NCI-H1694 (cell line): ENCODE results near the gene KCNH3.

Experiments
- DNase-seq: peaks from one replicate; lab custom pipeline; 2025; lab: John Stamatoyannopoulos, UW

Gene KCNH3

DNA sequence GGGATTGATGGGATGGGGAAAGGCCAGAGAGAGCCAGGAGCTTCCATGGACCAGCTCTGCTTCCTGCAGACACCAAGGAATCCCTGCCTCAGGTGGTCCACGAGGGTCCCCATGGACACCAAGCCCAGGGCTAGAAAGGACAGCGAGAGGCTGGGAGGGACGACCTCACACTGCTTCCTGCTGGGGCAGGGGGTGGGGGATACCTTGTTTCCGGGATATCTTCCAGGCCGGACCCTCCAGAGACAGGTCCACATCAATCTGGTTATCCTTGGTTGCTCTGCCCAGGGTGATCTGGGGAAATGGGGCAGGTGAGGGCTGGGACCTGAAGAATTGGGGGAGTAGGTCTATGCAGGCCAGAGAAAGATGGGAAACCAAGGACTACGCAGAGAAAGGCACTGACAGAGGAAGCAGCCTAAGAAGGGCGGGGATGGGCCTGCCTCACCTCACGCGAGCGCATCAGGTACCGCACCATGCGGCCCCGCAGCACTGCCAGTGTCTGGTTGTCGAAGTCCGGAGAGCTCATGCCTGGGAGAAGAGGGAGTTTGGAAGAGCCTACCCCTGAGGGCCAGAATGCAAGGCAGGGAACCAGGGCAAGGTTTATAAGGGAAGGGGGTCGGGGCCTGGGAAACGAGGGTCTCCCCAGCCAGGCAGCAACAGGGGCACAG is 20.3 kb downstream of the KCNH3 start:
- DNase-seq = no peak

- no peak for DNase-seq
These were observed 21.9 kb downstream of the KCNH3 start for GRCh38 chr12:49560695-49561094.

GRCh38 chr12:49562233-49562632 is 23.4 kb downstream of the KCNH3 start:
- DNase-seq = no peak

- DNase-seq = no peak
These were observed 24.0 kb downstream of the KCNH3 start for GRCh38 chr12:49562831-49563230.

- no peak for DNase-seq
These were observed 25.3 kb downstream of the KCNH3 start for GRCh38 chr12:49563951-49564685.

- DNase-seq = no peak
These were observed 26.0 kb downstream of the KCNH3 start for GRCh38 chr12:49564686-49565405.

- DNase-seq = no peak
These were observed 26.8 kb downstream of the KCNH3 start for GRCh38 chr12:49565406-49566265.

DNA sequence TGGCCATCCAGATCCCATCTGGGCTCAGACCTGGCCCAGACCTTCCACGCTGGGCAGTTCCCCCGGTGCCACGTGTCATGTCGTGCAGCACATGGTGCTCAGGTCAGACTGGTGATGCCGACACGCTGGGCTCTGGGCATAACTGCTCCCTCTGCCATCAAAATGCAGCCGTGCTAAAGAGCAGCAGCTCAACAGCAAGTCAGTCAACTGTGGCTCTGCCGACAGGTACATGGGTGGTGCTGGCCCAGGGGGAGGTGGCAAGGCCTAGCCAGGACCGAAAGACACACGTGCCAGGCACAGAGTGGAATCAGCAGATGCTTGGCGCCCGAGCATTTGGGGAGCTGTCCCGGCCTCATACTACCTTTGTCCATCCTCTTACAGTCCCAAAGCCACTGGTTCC is 27.5 kb downstream of the KCNH3 start:
- no peak for DNase-seq

GRCh38 chr12:49567302-49567610 is 28.4 kb downstream of the KCNH3 start:
- no peak for DNase-seq

GRCh38 chr12:49567611-49568441 is 29.0 kb downstream of the KCNH3 start, which contains the start of gene MCRS1:
MCRS1 (minus strand) TSS chr12:49568142; CDS start chr12:49566731, 1,411 bp downstream.
- DNase-seq = peak; percentile 69

DNA sequence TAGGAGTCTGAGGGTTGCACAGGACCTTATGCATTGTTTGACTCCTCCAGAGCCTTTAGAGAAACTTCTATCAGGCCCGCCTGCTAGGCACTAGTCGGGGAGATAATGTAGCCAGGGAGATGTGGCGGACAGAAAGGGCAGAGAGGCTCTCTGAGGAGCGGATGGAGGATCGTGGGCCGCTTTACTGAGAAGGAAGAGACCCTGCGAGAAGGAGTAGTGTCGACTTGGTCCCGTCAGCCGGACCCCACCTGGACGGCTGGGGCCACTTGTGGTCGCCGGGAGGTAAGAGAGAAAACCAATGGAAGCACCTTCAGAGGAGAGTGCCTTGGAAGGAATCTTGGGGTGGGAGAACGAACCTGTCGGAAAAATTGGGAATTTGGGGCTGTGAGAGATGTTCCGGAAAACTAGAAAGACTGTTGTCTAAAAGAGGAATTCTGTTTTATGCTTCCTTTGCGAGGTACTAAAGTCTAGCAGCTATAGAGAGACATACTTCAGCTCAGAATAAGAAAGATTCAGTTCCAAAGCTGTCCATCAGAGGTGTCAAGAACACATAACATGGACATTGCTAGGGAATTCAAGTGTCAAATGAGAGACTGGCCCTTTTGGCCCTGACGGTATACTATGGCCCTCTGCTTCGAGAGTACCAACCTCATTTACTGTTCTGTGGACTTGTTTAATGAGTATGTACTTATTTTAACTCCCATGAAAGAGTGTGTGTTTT is 29.8 kb downstream of the KCNH3 start:
- no peak for DNase-seq

- no peak for DNase-seq
These were observed 38.9 kb downstream of the KCNH3 start for GRCh38 chr12:49577589-49578315.

DNA sequence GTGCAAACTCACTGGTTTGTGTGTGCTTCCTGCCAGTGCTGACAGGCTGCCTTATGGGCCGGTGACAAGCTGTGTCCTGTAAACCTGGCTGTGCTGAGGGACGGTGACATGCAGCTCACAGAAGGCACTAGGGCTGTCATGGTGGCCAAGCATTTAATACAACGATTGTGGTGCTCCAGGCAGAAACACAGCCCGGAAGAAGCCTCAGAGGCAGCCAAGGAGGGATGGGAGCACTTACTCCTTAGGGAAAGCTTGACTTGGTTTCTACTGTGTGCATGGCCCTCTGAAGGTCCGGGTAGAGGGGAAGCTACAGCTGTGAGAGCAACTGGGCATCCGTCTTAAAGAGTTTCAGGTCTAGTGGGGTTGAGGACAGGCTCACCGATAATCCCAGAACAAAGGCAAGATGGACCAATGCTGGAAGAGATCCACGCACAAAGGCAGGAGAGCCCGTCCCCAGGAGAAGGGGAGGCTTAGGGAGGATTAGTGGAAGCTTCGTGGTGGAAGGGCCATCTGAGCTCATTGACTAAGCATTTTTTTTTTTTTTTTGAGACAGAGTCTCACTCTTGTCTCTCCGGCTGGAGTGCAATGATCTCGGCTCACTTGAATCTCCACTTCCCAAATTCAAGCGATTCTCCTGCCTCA is 39.8 kb downstream of the KCNH3 start:
- DNase-seq = no peak

DNA sequence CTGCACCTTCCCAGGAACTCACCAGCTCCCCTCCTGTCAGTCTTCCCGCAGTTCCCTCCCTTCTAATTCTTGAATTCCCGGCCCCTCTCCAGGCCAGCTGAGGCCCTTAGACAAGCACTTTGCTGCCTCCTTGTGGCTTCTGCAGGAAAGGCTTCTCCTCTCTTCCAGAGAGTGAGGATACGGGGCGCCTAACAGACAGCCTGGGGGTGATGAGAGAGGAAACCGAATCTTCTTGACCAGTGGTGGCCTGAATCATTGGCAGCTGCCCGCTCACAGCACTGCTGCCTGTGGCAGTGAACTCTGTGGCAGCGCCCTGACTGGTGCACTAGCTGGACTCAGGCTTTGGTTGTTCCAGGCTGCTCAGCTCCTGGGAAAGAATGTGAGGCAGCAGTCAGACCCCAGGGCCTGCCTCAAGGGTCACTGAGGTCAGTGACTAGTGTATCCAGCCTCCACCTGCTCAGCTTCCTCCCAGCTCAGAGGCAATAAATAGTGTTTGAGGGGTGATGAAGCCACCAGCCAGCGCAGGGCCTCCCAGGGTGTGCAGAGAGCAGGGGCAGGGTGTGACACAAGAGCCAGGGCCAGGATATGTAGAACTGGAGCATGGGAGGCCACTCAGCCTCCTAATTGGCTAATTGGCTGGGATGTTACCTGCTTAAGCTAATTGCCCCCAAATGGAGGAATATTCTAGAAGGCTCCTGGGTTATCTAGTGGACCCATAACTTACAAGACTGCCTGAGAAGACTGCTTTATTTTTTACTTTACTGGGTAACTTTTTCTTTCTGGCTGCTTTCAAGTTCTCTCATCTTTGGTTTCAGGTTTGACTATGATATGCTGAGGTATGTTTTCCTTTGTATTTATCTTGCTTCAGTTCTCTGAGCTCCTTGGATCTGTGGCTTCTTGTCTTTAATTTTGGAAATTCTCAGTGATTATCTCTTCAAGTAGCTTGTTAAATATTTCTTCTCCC is 42.0 kb downstream of the KCNH3 start:
- DNase-seq = peak; percentile 75

GRCh38 chr12:49582201-49582600 is 43.4 kb downstream of the KCNH3 start:
- DNase-seq = no peak

DNA sequence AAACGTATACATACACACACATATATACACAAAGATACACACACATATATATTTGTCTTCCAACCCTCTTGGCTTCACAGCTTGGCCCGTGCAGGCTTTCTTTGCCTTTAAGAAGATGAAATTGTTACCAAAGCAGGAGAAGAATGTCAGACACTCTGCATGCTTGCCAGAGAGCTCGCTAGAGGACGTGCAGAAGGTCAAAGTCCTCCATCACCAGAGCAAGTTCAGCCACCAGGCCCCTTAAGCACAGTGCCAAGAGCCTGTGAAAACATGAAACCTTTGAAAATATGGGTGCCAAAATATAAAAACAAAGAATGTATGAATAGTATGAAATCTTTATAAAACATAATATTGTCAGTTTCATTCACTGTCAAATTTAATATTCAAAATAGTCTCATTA is 44.0 kb downstream of the KCNH3 start:
- no peak for DNase-seq

DNA sequence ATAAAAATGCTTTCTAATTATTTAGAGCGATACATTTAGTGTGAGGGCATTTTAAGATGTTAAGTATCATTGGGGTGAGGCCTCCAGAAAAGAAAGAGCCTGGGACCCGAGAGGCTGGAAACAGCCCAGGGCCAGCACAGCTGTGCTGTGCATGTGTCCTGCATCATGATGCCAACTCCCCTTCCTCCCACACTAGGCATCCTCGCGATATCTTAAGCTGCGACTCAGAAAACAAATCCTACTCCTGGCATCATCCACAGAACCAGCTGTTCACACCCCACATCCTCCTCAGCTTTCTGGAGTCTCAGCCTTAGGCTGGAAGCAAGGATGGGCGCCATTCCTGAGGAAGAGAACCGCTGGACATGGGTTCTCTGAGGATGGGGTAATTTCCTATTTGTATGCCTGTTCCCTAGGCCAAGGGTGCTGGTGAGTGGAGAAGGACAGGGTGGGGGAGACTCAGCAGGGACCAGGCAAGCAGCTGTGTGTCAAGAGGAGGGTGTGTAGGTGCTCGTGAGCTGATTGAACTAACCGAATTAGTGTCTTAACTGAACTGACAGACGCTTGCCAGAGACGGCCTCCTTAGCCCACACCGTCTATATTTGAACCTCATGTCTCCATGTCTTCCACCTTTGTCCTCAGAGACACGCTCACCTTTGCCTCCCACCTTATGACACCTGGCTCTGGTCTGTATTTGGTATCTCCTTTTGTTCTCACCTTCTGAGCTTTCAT is 44.7 kb downstream of the KCNH3 start:
- no peak for DNase-seq

- no peak for DNase-seq
These were observed 45.8 kb downstream of the KCNH3 start for GRCh38 chr12:49584591-49584990.
